ENCODE results near the gene DELE1.

DELE1 gene

GRCh38 chr5:141986072-141986471 is 62.4 kb downstream of the DELE1 start:
- no peak for DNase-seq

GRCh38 chr5:141989720-141990119 is 66.0 kb downstream of the DELE1 start:
- no peak for DNase-seq
